Measurements from ENCODE around the gene COQ8B. TPM values are rescaled to one million over a fixed set of nuclear protein-coding genes. Genes with fewer than 3 reads are reported as not detected.
"Not testable (repeated sequence)": the region's sequence is repeated elsewhere in the genome, so short reads cannot be mapped to it uniquely, and the experiment has no call there.

COQ8B gene
- polyA plus RNA-seq (ENCODE audit: insufficient read length in 4 of 4) = 10 to 100 TPM; 32.4 to 45.2 (median 35.7) TPM

DNA sequence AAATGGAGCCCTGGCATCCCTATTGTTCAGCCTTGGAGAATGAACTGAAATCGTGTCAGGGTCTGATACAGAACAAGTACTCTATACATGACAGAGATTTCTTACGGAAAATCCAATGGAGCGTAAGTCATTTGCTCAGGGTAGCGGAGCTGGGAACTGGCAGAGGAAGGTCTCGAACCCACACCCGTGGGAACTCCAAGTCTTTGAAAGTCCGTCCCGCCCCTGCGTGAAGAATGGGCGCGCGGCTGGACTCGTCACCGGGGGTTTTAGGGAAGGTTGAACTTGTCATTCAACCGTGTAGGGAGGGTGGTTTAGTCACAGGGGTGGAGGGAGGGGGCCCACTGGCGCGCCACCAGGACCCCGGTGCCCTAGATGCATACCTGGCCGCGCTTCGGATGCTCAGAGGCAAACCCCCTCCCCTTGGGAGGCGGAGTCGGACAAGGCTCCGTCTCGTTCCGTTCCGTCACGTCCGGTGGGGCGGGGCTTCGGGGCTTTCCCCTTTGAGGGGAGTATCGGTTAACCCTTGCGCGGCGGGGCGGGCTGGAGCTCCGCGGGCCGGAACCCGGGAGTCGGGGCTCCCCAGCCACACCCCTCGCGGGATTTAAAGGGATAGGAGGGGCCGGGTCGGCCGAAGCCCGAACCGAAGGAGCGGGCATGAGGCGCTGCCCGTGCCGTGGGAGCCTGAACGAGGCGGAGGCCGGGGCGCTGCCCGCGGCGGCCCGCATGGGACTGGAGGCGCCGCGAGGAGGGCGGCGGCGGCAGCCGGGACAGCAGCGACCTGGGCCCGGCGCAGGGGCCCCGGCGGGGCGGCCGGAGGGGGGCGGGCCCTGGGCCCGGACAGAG lies at the start of gene COQ8B, which contains the start of gene ITPKC:
COQ8B (minus strand) TSS at position 405 of the 843 bp plus-strand sequence. CDS start 2,254 bp downstream, outside the sequence.
ITPKC (plus strand) TSS at position 631 of the 843 bp plus-strand sequence; CDS start at position 655, 24 bp downstream.
- peak; percentile 99 for DNase-seq (ENCODE audit: low read depth in 4 of 4, low spot score in 3 of 4)

DNA sequence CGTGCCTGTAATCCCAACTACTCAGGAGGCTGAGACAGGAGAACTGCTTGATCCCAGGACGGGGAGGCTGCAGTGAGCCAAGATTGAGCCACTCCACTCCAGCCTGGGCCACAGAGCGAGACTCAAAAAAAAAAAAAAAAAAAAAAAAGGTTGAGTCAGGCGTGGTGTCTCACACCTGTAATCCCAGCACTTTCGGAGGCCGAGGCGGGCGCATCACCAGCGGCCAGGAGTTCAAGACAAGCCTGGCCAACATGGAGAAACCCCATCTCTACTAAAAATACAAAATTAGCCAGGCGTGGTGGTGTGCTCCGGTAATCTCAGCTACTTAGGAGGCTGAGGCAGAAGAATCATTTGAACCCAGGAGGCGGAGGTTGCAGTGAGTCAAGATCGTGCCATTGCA lies 49.7 kb upstream of the COQ8B start:
- not testable (repeated sequence) for DNase-seq (ENCODE audit: low read depth in 4 of 4, low spot score in 3 of 4)

DNA sequence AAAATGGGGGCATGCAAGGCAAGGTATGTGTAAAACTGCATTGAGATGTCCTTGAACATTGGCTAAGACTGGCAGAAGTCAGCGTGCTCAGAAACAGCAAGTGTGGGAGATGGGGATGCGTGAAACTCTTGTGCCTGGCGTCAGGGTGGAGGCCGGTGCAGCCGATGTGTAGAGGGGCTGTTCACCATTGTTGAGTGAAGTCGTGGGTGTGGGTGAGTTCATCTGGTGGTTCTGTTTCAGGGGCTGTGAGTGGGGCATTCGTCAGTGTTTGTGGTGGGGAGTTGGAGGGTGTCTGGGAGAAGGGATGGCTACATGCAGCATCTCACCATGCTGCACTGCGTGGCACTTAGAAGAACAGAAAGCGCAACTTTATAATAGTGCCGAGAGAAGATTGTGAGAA lies 47.3 kb upstream of the COQ8B start:
- DNase-seq (ENCODE audit: low read depth in 4 of 4, low spot score in 3 of 4) = no peak

DNA sequence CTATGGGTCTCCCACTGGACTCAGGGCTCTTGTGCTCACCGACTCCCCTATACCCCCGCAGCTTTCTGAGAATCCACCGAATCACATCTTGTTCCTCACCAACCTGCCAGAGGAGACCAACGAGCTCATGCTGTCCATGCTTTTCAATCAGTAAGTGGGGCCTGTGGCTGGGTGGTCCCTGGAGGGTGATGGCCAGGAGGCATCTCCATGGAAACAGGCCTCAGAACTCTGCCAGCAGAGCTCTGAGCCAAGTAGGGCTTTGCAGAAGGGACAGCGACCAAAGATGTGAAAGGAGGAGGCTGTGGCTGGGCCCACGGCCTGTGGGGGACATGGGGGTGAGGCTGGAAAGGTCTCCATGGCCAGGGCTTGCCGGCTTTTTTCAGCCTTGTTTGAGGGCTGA lies 46.8 kb upstream of the COQ8B start:
- DNase-seq (ENCODE audit: low read depth in 4 of 4, low spot score in 3 of 4) = no peak

DNA sequence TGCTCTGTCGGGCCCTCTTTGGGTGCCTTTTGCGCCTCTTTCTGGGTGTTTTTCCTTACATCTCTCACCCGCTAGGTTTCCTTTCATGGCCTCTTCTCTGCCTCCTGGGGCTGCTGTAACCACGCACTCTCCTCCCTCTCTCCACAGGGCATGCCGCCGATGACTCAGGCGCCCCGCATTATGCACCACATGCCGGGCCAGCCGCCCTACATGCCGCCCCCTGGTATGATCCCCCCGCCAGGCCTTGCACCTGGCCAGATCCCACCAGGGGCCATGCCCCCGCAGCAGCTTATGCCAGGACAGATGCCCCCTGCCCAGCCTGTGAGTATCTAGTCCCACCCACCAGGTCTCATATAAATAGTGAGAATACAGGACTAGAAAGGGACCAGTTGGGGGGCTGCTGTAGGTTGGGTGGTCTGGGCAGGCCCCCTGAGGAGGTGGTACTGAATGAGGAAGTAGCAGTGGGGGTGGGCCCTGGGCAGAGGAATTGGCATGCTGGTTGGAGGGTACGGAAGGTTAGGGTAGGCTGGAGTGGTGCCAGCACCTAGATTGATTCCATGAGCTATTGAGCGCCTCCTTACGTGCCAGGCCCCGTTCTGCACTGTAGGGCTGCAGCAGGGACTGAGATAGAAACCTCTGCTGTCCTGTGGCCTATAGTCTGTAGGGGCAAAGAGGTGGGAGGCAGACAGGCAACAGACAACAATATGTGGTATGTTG lies 46.2 kb upstream of the COQ8B start:
- no peak for DNase-seq (ENCODE audit: low read depth in 4 of 4, low spot score in 3 of 4)

DNA sequence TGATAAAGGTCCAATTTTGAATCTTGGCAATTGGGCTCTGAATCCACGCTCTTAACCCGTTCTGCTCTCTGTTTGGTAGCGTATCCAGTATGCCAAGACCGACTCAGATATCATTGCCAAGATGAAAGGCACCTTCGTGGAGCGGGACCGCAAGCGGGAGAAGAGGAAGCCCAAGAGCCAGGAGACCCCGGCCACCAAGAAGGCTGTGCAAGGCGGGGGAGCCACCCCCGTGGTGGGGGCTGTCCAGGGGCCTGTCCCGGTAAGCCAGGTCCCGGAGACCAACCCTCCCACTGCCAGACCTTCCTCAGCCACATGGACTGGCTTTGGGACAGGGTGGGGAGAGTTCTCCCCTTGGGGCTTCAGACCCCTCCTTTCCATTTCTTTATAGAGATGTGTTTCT lies 42.7 kb upstream of the COQ8B start:
- no peak for DNase-seq (ENCODE audit: low read depth in 4 of 4, low spot score in 3 of 4)

DNA sequence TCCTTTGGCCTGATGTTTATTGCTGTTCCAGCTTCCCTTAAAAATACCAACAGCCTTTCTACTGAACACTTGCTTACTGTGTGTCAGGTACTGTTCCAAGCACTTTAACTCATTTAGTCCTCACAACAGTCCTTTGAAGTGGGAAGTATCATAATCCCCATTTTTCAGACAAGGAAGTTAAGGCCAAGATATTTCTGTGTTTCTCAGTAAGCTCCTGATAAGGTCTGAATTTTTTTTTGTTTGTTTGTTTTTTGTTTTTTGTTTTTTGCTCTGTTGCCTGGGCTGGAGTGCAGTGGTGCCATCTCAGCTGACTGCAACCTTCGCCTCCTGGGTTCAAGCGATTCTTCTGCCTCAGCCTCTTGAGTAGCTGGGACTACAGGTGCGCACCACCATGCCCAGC lies 41.8 kb upstream of the COQ8B start:
- no peak for DNase-seq (ENCODE audit: low read depth in 4 of 4, low spot score in 3 of 4)

DNA sequence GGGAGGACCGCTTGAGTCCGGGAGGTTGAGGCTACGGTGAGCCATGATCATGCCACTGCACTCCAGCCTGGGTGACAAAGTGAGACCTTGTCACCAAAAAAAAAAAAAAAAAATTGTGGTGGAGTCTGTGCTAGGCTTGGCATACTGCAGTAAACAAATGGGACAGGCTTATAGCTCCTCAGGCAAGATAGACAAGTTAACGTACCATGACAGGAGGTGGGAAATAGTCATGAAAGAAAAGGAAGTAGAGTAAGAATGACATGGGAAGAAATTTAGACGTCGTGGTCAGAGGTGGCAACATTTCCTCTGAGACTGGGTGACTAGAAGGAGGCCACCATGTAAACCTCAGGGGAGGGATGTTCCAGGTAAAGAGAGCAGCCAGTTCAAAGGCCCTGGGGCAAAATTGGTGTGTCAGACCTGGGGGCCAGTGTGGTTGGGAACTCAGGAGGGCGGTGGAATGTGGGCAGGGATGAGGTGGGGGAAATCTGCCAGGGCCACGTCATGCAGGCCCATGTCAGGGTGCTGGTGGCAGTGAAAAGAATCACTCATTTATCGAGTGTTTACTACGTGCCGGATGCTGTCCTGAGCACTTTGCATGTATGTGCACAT lies 39.9 kb upstream of the COQ8B start:
- no peak for DNase-seq (ENCODE audit: low read depth in 4 of 4, low spot score in 3 of 4)

DNA sequence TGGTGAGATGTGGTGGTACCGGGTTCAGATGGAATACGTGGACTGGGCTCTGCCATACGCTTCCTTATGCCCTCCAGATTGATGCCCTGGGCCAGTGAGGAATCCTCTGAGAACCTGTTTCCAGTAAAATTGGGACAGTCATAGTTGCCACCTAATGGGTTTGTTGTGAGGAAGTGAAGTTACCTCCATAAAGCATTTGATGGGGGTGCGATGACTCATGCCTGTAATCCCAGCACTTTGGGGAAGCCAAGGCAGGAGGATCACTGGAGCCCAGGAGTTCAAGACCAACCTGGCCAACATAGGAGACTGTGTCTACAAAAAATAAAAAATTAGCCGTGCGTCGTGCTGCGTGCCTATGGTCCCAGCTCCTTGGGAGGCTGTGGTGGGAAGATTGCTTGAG lies 39.1 kb upstream of the COQ8B start:
- no peak for DNase-seq (ENCODE audit: low read depth in 4 of 4, low spot score in 3 of 4)

DNA sequence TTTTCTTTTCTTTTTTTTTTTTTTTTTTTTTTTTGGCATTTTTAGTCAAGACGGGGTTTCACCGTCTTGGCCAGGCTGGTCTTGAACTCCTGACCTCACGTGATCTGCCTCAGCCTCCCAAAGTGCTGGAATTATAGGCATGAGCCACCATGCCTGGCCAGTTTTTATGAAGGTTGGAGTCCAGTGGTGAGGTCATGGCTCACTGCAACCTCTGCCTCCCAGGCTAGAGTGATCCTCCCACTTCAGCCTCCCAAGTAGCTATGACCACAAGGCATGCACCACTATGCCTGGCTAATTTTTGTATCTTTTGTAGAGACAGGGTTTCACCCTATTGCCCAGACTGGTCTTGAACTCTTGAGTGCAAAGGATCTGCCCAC lies 38.5 kb upstream of the COQ8B start:
- no peak for DNase-seq (ENCODE audit: low read depth in 4 of 4, low spot score in 3 of 4)

DNA sequence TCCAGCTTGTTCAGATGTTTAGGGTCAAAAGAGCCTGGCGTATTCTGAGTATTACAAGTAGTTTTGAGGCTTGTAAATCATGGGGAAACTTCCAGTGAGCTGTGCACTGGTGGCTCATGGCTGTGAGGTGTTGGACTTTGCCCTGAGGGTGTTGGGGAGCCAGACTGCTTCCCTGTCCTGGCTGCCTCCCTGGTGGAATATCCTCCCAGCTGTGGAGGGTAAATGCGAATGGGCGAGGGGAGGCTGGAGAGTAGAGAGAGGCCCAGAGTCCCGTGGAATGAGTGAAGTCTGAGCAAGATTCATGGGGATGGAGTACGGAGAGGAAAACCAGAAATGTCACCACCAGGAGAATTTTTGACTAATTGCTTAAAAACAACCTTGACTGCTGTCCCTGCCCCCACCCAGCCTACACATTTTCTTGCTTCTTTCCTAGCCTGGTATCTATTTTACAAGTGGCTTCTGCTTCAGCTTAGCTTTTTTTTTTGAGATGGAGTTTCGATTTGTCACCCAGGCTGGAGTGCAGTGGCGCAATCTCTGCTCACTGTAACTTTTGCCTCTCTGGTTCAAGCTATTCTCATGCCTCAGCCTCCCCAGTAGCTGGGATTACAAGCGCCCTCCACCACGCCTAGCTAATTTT lies 38.0 kb upstream of the COQ8B start:
- no peak for DNase-seq (ENCODE audit: low read depth in 4 of 4, low spot score in 3 of 4)

DNA sequence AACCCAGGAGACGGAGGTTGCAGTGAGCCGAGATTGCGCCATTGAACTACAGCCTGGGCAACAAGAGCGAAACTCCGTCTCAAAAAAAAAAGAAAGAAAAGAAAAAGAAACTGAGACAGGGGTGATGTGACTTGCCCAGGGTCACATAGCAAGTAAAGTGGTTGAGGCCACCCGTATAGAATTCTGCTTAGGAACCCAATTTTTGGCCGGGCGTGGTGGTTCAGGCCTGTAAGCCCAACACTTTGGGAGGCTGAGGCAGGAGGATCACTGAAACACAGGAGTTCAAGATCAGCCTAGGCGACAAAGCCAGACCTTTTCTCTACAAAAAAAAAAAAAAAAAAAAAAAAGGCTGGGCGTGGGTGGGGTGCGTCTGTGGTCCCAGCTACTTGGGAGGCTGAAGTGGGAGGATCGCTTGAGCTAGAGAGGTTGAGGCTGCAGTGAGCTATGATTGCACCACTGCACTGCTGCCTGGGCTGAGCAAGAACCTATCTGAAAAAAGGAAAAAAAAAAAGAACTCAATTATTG lies 35.6 kb upstream of the COQ8B start:
- DNase-seq (ENCODE audit: low read depth in 4 of 4, low spot score in 3 of 4) = no peak

DNA sequence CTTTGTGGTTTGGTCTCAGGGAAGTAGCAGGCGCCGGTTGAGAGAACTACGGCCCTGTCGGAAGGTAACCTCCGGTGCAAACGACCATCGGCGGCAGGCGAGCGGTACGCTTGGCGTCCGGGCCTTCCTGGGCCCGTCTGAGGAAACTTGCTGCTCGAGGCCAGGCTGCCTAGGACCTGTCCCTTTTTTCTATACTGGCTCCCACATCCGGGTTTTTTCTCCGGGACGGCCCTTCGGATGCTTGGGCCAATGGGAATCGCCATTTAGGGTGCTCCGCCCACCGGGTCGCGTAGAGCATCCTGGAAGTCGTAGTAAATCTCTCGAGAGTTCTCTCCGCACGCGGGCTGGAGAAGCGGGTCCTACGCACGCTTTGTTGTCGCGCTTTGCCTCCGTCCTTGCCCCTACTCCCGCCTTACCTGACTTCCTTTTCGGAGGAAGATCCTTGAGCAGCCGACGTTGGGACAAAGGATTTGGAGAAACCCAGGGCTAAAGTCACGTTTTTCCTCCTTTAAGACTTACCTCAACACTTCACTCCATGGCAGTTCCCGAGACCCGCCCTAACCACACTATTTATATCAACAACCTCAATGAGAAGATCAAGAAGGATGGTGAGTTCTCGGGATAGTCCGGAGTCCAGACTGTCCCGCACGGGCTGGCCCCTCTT lies 34.3 kb upstream of the COQ8B start, which contains the start of gene SNRPA:
SNRPA (plus strand) TSS at position 330 of the 664 bp plus-strand sequence; CDS start at position 536, 206 bp downstream.
- DNase-seq (ENCODE audit: low read depth in 4 of 4, low spot score in 3 of 4) = peak; percentile 96 to 100 (median 98)

DNA sequence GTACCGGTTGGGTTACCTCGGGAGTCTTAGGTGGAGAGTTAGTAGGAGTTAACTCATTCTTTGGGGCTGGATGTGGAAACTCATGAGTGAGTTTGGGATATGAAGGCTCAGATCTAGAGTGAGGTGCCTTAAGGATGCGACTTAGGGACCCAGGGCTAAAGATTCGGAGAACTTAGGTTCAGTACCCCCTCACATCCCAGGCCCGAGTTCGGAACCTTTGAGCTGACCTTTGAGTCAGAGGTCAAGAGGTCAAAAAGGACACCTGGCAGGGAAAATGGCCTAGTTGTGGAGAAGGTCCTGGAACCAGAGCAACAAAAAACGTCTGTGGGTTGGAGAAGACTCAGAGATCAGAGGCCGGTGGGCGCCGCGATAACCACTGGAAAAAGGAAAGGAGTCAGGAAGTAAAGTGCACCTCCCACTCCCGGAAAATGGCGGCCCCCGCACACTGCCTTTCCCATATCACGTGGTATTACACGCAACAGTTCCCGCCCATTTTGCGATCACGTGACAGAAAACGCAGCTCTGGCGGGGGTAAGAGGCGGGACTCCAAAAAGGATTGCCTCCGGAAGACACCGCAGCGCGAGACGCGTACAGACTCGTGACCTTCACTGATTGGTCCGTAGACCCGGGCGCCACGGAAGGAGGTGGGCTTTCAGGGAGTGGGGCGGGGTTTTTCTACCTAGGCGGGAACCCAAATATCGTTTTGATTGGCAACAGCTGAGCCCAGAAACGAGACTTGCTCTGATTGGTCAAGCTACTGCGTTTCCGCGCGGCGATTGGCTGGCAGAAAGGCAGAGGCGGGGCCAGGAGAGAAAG lies 33.6 kb upstream of the COQ8B start, which contains the start of gene ACTMAP:
ACTMAP (minus strand) TSS at position 420 of the 816 bp plus-strand sequence. CDS start 674 bp downstream, outside the sequence.
- peak; percentile 100 for DNase-seq (ENCODE audit: low read depth in 4 of 4, low spot score in 3 of 4)

DNA sequence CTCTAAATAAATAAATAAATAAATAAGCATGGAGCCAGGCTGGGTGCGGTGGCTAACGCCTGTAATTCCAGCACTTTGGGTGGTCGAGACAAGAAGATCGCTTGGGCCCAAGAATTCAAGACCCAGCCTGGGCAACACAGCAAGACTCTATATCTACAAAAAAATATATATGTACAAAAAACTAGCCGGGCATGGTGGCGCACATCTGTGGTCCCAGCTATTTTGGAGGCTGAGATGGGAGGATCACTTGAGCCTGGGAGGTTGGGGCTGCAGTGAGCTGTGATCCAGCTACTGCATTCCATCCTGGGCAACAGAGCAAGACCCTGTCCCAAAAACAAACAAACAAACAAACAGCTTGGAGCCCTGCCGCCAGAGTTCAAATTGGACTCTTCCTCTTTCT lies 30.9 kb upstream of the COQ8B start:
- DNase-seq (ENCODE audit: low read depth in 4 of 4, low spot score in 3 of 4) = no peak

DNA sequence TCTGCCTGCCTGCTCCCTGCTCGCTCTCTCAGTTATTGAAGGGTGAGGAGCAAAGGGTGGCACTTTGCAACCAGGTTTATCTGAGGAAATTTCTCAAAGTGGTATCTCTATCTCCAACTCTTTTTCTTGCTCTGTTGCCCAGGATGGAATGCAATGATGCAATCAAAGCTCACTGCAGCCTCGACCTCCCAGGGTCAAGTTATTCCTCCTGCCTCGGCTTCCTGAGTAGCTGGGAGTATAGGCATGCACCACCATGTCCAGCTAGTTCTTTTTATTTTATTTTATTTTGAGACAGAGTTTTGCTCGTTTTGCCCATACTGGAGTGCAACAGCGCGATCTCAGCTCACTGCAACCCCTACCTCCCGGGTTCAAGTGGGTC lies 28.7 kb upstream of the COQ8B start:
- DNase-seq (ENCODE audit: low read depth in 4 of 4, low spot score in 3 of 4) = no peak

DNA sequence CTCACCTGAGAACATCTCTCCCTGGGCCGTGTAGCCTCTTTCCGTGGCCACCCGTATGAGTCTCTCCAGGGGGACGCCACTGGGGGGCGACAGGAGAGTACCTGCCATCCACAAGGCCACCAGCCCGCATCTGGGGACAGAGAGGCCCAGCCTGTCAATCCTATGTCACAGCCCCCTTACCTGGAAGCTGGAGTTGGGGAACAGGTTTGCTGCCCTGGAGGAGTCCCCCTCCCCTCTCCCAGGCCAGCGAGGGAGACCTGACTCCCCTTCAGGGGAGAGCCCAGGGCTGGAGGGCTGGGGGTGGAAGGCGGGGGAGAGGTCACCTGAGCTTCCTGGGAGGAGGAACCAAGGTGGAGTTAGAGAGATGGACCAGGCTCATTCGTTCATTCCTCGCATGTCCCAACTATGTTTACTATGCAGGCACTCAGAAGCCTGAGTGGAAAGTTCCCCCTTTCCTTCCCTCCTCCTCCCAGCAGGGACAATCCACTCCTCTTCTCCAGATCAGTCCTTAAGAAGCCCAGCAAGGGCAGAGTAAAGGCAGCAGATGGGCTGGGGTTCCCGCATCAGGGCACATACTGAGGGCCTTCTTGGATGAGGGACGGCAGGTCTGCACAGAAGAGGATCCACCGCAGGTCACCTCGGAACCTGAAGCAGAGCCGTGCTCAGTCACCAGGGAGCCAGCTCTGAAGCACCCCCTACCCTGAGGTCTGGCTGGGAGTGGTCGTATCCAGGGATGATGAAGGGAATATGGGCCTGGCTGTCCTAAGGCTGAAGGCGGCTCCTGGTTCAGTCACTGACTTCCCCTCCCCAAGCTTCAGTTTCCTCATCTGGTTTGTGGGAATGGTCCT lies 28.1 kb upstream of the COQ8B start:
- DNase-seq (ENCODE audit: low read depth in 4 of 4, low spot score in 3 of 4) = no peak

DNA sequence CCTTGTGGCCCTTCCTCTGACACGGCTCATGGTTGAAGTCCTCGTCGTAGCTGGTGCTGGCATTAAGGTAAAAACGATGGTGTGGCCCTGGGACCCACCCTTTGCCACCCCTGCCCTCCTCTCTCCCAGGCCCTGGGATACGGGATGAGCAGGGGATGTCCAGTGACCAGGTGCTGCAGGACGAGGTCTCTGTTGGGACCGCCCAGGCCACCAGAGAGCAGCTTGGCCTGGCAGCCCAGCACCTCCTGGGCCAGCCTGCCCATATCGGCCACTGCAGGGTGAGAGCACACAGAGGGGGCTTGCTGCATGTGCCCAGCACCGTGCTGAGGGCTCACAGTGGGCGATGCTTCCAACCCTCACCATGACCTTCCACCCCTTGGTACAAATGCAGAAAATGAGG lies 27.2 kb upstream of the COQ8B start:
- no peak for DNase-seq (ENCODE audit: low read depth in 4 of 4, low spot score in 3 of 4)
